AG04450 (cell line): ENCODE data around the gene ENOX1. TPM values are rescaled to one million over a fixed set of nuclear protein-coding genes. Genes with fewer than 3 reads are reported as not detected.

Experiments used
- CTCF ChIA-PET: fragments of 300-600, 350-600 bp; formaldehyde crosslinking; extraction: SDS; loops from one replicate; lab custom pipeline; 2022; ENCODE audit warnings: antibody characterized with exemption, inconsistent platforms; lab: Charles Lee
- POLR2A ChIA-PET: fragments of 350-600 bp; formaldehyde crosslinking; extraction: SDS; loops from one replicate; lab custom pipeline; 2021; ENCODE audit warnings: antibody characterized with exemption, inconsistent platforms; lab: Yijun Ruan, JAX
- DNase-seq: peaks from one replicate; pipeline ENCODE4 v3.0.0-alpha.2; 2011; ENCODE audit warnings: low read depth, low spot score
- H3K27ac ChIP-seq: one replicate; pipeline ENCODE4 v1.5.1; 2012; ENCODE audit warnings: low read depth, low read length, control low read depth
- H3K27me3 ChIP-seq: one replicate; pipeline ENCODE4 v1.6.0; 2012; ENCODE audit warnings: low read length; ENCODE audit not compliant: control insufficient read depth, insufficient read depth
- H3K4me3 ChIP-seq: 2 replicates; pipeline ENCODE4 v1.5.1; 2011; ENCODE audit warnings: mild to moderate bottlenecking, low read depth, low read length, control low read depth
- H3K9me3 ChIP-seq: 2 replicates; pipeline ENCODE4 v1.5.1; 2012; ENCODE audit warnings: low read length; ENCODE audit not compliant: control insufficient read depth, insufficient read depth
- polyA plus RNA-seq: library from polyadenylated mRNA; depleted of rRNA; stranded (reverse); fragments of >200 nt; gene quantifications from 2 replicates; pipeline ENCODE4 v1.2.3, GENCODE V29; 2011
- TF ChIP-seq, protein P1 (sequence below): IDR thresholded peaks from 2 replicates; pipeline ENCODE4 v1.5.1; 2011; ENCODE audit warnings: low read depth, low read length, control low read depth, inconsistent platforms

The ENOX1 gene
- polyA plus RNA-seq, 1 experiment = 3.9 TPM

DNA sequence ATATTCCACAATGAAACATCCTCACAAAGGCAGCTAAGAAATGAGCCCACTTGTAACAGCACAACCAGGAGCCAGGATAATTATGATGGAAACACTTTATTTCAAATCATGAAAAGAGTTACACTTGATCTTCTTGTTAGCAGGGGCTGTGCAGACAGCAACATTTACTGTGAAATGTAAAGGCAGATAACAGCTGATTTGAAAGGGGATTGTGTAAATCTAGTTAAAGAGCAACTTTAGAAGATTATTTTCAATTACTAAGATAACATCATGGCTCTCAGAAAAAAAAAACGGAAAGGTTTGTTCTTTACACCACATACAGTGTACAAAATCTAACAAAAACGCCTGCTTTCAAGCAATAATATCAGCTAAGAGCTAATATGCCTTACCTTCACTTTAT lies 22.4 kb downstream of the ENOX1 start:
- TF ChIP-seq, protein P1, sequence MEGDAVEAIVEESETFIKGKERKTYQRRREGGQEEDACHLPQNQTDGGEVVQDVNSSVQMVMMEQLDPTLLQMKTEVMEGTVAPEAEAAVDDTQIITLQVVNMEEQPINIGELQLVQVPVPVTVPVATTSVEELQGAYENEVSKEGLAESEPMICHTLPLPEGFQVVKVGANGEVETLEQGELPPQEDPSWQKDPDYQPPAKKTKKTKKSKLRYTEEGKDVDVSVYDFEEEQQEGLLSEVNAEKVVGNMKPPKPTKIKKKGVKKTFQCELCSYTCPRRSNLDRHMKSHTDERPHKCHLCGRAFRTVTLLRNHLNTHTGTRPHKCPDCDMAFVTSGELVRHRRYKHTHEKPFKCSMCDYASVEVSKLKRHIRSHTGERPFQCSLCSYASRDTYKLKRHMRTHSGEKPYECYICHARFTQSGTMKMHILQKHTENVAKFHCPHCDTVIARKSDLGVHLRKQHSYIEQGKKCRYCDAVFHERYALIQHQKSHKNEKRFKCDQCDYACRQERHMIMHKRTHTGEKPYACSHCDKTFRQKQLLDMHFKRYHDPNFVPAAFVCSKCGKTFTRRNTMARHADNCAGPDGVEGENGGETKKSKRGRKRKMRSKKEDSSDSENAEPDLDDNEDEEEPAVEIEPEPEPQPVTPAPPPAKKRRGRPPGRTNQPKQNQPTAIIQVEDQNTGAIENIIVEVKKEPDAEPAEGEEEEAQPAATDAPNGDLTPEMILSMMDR = no peak
- ChIA-PET CTCF (no interaction called here), POLR2A (no interaction called here)
- no peak for DNase-seq
- Histone ChIP-seq H3K9me3 (no peaks in the 10 kb centered on the region), H3K4me3 (no peak overlapping the region), H3K27me3 (peaks cover 6% of the 10 kb centered on the region), H3K27ac (no peak overlapping the region)

DNA sequence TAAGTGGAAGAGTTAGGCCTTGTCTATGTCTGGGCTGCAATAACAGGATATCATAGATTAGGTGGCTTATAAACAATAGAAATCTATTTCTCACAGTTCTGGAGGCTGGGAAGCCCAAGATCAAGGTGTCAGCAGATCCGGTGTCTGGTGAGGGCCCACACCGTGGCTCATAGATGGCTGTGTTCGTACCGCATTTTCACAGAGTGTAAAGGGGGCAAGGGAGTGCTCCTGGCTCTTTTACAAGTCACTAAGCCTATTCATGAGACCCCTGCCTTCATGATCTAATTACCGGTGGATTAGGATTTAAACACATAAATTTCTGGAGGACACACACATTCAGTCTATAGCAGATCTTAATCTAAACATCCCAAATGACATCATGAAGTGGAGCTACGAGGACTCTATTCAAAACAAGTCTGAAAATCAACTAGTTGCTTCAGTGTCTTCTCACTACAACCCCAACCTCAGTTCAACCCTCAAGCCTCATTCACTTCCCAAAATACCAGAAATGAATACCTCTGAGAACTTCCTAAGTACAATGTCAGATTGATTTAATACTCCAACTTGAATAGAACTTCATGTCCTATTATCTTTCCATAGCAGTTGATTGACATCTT lies 23.5 kb downstream of the ENOX1 start:
- CTCF ChIA-PET = interaction anchor here (0.6 kb wide), 1 partner anchor 98 kb away, joined by 3 read pairs; no protein-coding TSS in a partner anchor
- Histone ChIP-seq H3K27ac (no peak overlapping the region), H3K9me3 (no peaks in the 10 kb centered on the region), H3K4me3 (no peak overlapping the region), H3K27me3 (peaks cover 6% of the 10 kb centered on the region)
- DNase-seq = no peak
- POLR2A ChIA-PET = no interaction called here
- TF ChIP-seq, protein P1 = no peak

DNA sequence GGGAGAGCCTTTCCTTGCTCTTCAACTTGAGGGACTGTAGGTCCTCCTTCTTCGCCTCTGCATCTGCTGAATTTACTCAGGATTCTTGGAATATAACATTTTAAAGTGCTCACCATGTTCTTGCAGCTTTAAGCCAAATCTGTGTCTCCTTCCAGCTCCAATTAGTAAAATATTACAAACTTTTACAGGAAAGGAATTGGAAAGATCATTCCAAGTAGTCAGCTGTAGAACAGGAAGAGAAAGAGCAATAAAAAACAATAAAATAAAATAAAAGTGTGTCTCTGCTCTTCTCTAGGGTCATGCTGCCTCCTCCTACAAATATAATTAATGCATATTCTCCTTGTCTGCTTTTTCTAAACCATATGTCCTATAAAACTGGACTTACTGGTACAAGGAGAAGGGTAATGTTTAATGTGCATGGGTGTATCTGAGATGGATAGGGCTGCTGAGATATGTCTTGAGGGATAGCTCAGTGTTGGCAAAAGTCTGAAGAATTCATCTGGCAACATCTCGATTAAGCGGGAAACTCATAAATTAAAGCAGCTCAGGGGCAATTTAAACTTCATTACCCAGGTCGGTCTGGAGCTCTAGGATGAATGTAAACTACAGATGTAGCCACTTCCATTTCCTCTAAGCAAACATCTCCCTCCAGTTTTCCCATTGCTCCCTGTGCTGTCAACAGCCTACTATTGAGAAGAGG lies 25.0 kb downstream of the ENOX1 start:
- ChIA-PET POLR2A (no interaction called here), CTCF (no interaction called here)
- H3K27ac ChIP-seq = no peak overlapping the region
- no peak for DNase-seq
- H3K4me3 ChIP-seq = no peak overlapping the region
- H3K9me3 ChIP-seq = no peaks in the 10 kb centered on the region
- TF ChIP-seq, protein P1 = no peak
- H3K27me3 ChIP-seq = no peaks in the 10 kb centered on the region

DNA sequence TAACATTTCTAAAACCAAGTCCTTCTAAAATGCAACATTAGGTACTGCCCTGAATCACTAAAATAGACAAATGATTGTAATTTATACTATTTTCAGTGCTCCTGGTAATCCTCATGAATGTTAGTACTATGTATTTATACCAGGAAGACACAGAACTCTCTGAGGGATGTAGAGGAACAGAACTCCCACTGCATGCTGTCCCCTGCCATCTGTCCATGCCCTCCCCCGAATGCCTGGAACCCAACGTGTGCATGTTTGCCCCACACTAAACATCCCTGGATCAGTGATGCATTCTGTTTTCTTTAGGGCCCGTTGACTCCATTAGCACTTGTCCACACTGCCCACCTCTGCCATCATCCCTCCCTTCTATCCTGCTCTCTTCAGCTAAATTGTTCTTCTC lies 26.5 kb downstream of the ENOX1 start:
- Histone ChIP-seq H3K4me3 (no peak overlapping the region), H3K9me3 (no peaks in the 10 kb centered on the region), H3K27me3 (no peaks in the 10 kb centered on the region), H3K27ac (no peak overlapping the region)
- DNase-seq = no peak
- ChIA-PET POLR2A (no interaction called here), CTCF (no interaction called here)
- TF ChIP-seq, protein P1 = no peak

DNA sequence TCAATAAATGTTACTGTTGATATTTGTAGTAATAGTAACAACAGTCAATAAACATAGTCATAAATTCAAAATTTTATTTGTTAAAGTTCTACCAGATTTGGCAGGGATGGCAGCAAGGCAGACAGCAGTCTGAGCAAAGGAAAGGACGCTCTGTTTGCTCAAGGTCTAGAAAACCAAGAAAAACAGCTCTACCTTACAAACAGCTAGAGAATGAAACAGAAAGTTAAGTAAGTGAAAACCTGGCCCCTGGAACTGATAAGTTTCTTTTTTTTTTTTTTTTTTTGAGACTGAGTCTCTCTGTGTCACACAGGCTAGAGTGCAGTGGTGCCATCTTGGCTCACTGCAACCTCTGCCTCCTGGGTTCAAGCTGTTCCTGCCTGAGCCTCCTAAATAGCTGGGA lies 27.9 kb downstream of the ENOX1 start:
- TF ChIP-seq, protein P1 = no peak
- ChIA-PET POLR2A (no interaction called here), CTCF (no interaction called here)

More for the DNA sequence above, 27.9 kb downstream of the ENOX1 start:
- DNase-seq = no peak
- Histone ChIP-seq H3K9me3 (no peaks in the 10 kb centered on the region), H3K27ac (no peak overlapping the region), H3K27me3 (no peaks in the 10 kb centered on the region), H3K4me3 (no peak overlapping the region)
